Lung (tissue), 12 donors: ENCODE data around the gene NSMCE1. TPM values are rescaled to one million over a fixed set of nuclear protein-coding genes. Genes with fewer than 3 reads are reported as not detected.

ENCODE experiments used
- ATAC-seq: fragments of 200-7000 bp; cut with Tn5 transposase; one replicate; pipeline ENCODE4 v1.9.1; 2020; ENCODE audit warnings: moderate number of reproducible peaks; ENCODE audit not compliant: insufficient read depth, low FRiP score
- DNase-seq, 3 donors: peaks; one replicate each; pipeline ENCODE4 v3.0.0-alpha.2; 2013 to 2017
- H3K27ac ChIP-seq, 2 donors: one replicate each; pipeline ENCODE4 v1.5.1; 2013; ENCODE audit warnings: mild to moderate bottlenecking in 2 of 2, moderate library complexity in 2 of 2, control low read depth in 1 of 2, inconsistent platforms in 1 of 2, low read depth in 1 of 2, low read length in 1 of 2
- H3K27me3 ChIP-seq, 3 donors: one replicate each; pipeline ENCODE4 v1.5.1; 2013; ENCODE audit warnings: low read length in 2 of 3; ENCODE audit not compliant: control insufficient read depth in 3 of 3, insufficient read depth in 3 of 3
- H3K36me3 ChIP-seq, 4 donors: one replicate each; pipeline ENCODE4 v1.5.1; 2013; ENCODE audit warnings: low read length in 4 of 4, mild to moderate bottlenecking in 1 of 4, moderate library complexity in 1 of 4; ENCODE audit not compliant: control insufficient read depth in 4 of 4, insufficient read depth in 4 of 4
- H3K4me1 ChIP-seq, 5 donors: one replicate each; pipeline ENCODE4 v1.5.1; 2013; ENCODE audit warnings: low read length in 5 of 5, mild to moderate bottlenecking in 2 of 5, moderate library complexity in 1 of 5; ENCODE audit not compliant: control insufficient read depth in 5 of 5, insufficient read depth in 5 of 5
- H3K4me3 ChIP-seq: one replicate; pipeline ENCODE4 v1.5.1; 2013; ENCODE audit warnings: mild to moderate bottlenecking, control low read depth, moderate library complexity
- H3K9ac ChIP-seq, 2 donors: one replicate each; pipeline ENCODE4 v1.5.1; 2013; ENCODE audit warnings: low read length in 2 of 2, control low read depth in 1 of 2; ENCODE audit not compliant: insufficient read depth in 1 of 2
- H3K9me3 ChIP-seq, 4 donors: one replicate each; pipeline ENCODE4 v1.5.1; 2013; ENCODE audit warnings: low read length in 3 of 4, mild to moderate bottlenecking in 1 of 4, moderate library complexity in 1 of 4; ENCODE audit not compliant: control insufficient read depth in 4 of 4, insufficient read depth in 3 of 4
- WGBS, 2 donors: extraction: QIAGEN DNeasy Blood & Tissue Kit; methylation state at CpG; one replicate each; pipeline ENCODE4 v1.1.7; 2013; 5-methylcytosine and 5-hydroxymethylcytosine counted together
- polyA plus RNA-seq, 2 donors: library from polyadenylated mRNA; stranded (reverse); fragments of 200-250 nt; gene quantifications; one replicate each; pipeline ENCODE4 v1.2.1, GENCODE V29; 2013
- total RNA-seq, 2 donors: library from RNA; depleted of rRNA in 1 of 2; stranded (reverse); fragments of >200 nt in 1 of 2; gene quantifications; one replicate each; pipeline ENCODE4 v1.2.1, GENCODE V29; 2014 to 2021
- TF ChIP-seq, protein P1 (sequence below): IDR thresholded peaks from 2 replicates; pipeline ENCODE4 v1.5.1; 2012; ENCODE audit warnings: mild to moderate bottlenecking; ENCODE audit errors: control extremely low read depth, extremely low read depth
- donor health status: control.
- donor health status: control.
- donor health status: Bipolar disorder and iron deficiency.
- donor health status: healthy.
- donor health status: DM: yes; HTN: yes; CAD: no.

The NSMCE1 gene
- total and polyA plus RNA-seq, 4 donors: 37.4 to 75.4 (median 57.2) TPM

DNA sequence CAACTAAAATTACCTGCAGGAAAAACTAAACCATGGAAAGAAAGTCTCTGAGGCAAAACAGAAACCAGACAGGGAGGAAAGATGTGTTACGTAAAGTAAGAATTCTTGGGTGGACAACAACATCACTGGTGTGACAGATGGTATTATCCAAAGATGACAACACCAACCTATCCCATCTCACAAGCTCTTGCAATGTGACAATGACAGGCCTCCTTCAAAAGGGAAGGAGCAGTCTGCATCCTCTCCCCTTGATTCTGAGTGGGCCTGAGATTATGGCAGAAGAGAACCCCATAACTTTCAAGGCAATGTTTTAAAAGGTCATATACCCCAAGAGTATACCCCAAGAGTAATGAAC lies 82.8 kb downstream of the NSMCE1 start:
- DNase-seq (no peak), ATAC-seq (no peak)
- TF ChIP-seq, protein P1, sequence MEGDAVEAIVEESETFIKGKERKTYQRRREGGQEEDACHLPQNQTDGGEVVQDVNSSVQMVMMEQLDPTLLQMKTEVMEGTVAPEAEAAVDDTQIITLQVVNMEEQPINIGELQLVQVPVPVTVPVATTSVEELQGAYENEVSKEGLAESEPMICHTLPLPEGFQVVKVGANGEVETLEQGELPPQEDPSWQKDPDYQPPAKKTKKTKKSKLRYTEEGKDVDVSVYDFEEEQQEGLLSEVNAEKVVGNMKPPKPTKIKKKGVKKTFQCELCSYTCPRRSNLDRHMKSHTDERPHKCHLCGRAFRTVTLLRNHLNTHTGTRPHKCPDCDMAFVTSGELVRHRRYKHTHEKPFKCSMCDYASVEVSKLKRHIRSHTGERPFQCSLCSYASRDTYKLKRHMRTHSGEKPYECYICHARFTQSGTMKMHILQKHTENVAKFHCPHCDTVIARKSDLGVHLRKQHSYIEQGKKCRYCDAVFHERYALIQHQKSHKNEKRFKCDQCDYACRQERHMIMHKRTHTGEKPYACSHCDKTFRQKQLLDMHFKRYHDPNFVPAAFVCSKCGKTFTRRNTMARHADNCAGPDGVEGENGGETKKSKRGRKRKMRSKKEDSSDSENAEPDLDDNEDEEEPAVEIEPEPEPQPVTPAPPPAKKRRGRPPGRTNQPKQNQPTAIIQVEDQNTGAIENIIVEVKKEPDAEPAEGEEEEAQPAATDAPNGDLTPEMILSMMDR: no peak
- H3K9ac ChIP-seq: no peak overlapping the region
- peaks cover 0 to 2% (median 0%) of the 10 kb centered on the region in 4 donors for H3K9me3 ChIP-seq
- no peak overlapping the region for H3K4me3 ChIP-seq
- H3K27me3 ChIP-seq: no peaks in the 10 kb centered on the region
- 95 to 98% methylated on average over 1 of the region's 1 CpG for WGBS, 2 donors
- H3K4me1 ChIP-seq: no peaks in the 10 kb centered on the region
- H3K27ac ChIP-seq: no peak overlapping the region
- H3K36me3 ChIP-seq: no peaks in the 10 kb centered on the region

DNA sequence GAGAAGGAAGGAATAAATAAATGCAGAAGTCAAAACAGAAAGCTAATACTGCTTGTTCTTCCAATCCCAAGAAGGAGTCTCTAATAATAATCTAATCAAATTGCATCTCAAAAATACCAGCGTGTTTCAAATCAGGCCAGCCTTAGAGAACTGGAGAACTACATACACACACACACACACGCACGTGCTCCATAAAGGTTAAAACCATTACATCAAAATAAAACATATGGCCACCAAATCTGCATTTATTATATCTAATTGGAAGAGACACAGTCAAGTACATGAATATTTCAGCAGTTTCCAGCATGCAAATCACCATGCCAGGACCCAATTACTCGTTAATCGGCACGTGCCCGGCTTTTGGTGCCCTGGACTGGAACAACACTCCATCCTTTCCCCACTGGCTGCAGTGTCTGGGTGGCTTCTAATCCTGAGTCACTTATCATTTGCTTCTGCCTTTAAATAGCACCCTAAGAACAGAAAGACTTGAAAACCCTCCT lies 85.6 kb downstream of the NSMCE1 start:
- peaks cover 0 to 2% (median 0%) of the 10 kb centered on the region in 4 donors for H3K9me3 ChIP-seq
- DNase-seq (no peak), ATAC-seq (no peak)
- no peaks in the 10 kb centered on the region for H3K36me3 ChIP-seq
- WGBS, 2 donors: 83 to 92% methylated on average over 7 of the region's 7 CpGs
- H3K4me3 ChIP-seq: no peak overlapping the region
- peaks cover 0 to 5% (median 0%) of the 10 kb centered on the region in 5 donors for H3K4me1 ChIP-seq
- TF ChIP-seq, protein P1: no peak
- no peaks in the 10 kb centered on the region for H3K27me3 ChIP-seq
- H3K9ac ChIP-seq: no peak overlapping the region
- H3K27ac ChIP-seq: no peak overlapping the region

DNA sequence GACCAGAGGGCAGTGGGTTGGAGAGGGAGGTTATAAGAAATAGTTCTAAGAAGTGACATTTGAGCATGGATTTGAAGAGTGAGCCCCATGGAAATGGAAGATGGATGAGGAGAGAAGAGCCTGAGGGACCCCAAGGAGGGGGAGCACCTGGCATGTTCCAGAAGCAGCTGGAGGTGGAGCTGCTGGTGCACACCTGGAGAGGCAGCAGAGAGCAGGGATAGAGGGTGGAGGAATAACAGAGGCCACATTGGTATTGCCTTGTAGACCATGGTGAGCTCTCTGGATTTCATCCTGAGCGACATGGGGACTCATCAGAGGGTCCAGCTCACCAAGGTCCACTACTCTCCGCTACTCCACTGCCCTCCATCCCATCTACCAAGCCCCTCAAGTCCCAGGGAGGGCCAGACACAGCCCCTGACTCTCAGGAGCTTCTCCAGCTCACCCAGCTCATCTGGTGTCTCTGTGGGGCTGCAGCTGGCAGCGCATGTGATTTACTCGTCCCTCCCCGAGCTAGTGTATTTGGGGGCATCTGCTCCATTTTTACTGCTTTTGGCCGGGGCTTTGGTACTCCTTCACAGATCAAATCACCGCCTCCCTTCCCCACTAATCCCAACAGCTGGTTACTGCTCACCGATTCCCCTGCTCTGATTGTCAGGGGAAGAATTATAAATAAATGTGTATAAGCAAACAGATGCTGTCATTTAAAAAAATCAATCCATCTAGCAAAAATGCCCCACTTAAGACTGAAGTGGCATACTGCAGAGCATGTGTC lies 87.4 kb downstream of the NSMCE1 start:
- H3K9me3 ChIP-seq: peaks cover 0 to 2% (median 0%) of the 10 kb centered on the region in 4 donors
- H3K9ac ChIP-seq: no peak overlapping the region
- no peak overlapping the region for H3K4me3 ChIP-seq
- no peak overlapping the region for H3K27ac ChIP-seq
- TF ChIP-seq, protein P1: no peak
- no peaks in the 10 kb centered on the region for H3K27me3 ChIP-seq
- no peak for DNase-seq
- 91 to 92% methylated on average over 8 of the region's 8 CpGs for WGBS, 2 donors
- no peak for ATAC-seq
- no peaks in the 10 kb centered on the region for H3K36me3 ChIP-seq
- H3K4me1 ChIP-seq: peaks cover 0 to 5% (median 0%) of the 10 kb centered on the region in 5 donors
